Fibroblast of the conjunctiva (primary cell): ENCODE measurements around the gene BOD1L2.

Experiments used
- DNase-seq: peaks from one replicate; pipeline ENCODE4 v3.0.0-alpha.2; 2010; ENCODE audit warnings: low read depth

The BOD1L2 gene

GRCh38 chr18:57150828-57151227 is 3.9 kb downstream of the BOD1L2 start:
- no peak for DNase-seq

GRCh38 chr18:57154191-57154830 is 7.4 kb downstream of the BOD1L2 start:
- no peak for DNase-seq

- DNase-seq = no peak
Measured at GRCh38 chr18:57164401-57164800, 17.5 kb downstream of the BOD1L2 start.

- DNase-seq = no peak
Measured at GRCh38 chr18:57167617-57168308, 20.9 kb downstream of the BOD1L2 start.

- no peak for DNase-seq
Measured at GRCh38 chr18:57171026-57171425, 24.1 kb downstream of the BOD1L2 start.

- no peak for DNase-seq
Measured at GRCh38 chr18:57175532-57175931, 28.6 kb downstream of the BOD1L2 start.

- DNase-seq = no peak
Measured at GRCh38 chr18:57185434-57185833, 38.5 kb downstream of the BOD1L2 start.

GRCh38 chr18:57188851-57189557 is 42.1 kb downstream of the BOD1L2 start:
- DNase-seq = no peak

GRCh38 chr18:57190026-57190425 is 43.1 kb downstream of the BOD1L2 start:
- no peak for DNase-seq

- DNase-seq = no peak
Measured at GRCh38 chr18:57194070-57194469, 47.2 kb downstream of the BOD1L2 start.

GRCh38 chr18:57194622-57195021 is 47.7 kb downstream of the BOD1L2 start:
- no peak for DNase-seq

GRCh38 chr18:57195341-57195740 is 48.5 kb downstream of the BOD1L2 start:
- DNase-seq = no peak

- no peak for DNase-seq
Measured at GRCh38 chr18:57197261-57197660, 50.4 kb downstream of the BOD1L2 start.

GRCh38 chr18:57198073-57198472 is 51.2 kb downstream of the BOD1L2 start:
- no peak for DNase-seq
